NB4 (cell line): Measurements from ENCODE around the gene ARHGEF17.

Experiments
- DNase-seq: peaks from one replicate; pipeline ENCODE4 v3.0.0; 2010; ENCODE audit warnings: low read depth
- H3K4me3 ChIP-seq: one replicate; pipeline ENCODE4 v1.5.1; 2011; ENCODE audit warnings: mild to moderate bottlenecking, low read depth, low read length, moderate library complexity
- MYC ChIP-seq: IDR thresholded peaks from 2 replicates; pipeline ENCODE4 v1.6.1; 2011; ENCODE audit warnings: low read depth, low read length
- POLR2A ChIP-seq: IDR thresholded peaks from 2 replicates; pipeline ENCODE4 v1.6.1; 2011; ENCODE audit warnings: mild to moderate bottlenecking; ENCODE audit not compliant: insufficient read length; ENCODE audit errors: extremely low read depth
- TF ChIP-seq, protein P1 (sequence below): IDR thresholded peaks from 2 replicates; pipeline ENCODE4 v1.6.1; 2011; ENCODE audit warnings: low read depth, low read length
- TF ChIP-seq, protein P2 (sequence below): IDR thresholded peaks from one replicate; pipeline ENCODE4 v1.5.1; 2012; ENCODE audit warnings: low read depth, low read length

The ARHGEF17 gene

DNA sequence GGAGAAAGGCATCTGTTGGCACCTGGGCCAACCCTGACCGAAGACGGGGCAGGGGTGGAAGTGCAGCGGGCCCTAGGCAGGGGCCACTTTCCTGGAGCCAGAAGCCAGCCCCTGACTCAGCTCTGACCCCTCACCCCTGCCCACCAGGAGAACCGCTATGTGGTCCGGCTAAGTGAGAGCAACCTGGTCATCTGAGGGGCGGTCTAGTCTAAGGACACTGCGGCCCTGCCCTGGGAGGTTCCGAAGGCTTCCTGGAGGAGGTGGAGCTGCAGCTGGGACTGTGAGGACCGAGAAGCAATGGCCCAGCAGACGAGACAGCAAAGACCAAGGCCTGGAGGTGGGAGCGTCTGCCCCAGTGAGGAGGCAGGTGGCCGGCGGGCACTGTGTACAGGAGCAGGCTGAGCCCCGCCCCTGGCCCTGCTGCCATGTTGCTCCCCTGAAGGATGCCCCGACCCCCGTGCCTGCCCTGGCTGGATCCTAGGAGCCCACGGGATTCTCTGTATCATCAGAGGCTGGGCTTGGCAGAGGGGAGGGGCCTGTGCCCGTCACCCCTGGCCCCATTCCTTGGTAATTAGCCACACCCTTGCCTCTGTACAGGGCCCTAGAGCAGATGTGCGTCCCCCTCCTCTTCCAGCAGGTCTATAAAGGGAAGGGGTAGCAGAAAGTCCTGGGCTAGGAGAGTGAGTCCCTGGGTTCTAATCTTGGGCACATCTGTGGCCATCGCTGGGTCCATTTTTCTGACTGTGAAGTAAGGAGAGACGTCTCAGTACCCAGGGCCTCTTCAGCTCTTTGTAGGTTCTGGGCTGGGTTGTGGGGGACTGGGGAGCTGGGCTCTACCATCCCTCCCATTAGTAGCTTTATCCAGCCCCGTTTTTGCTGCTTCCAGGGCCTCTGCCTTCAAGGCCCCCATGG lies 87.5 kb downstream of the ARHGEF17 start:
- DNase-seq: no peak
- H3K4me3 ChIP-seq: no peak overlapping the region
- TF ChIP-seq, protein P1, sequence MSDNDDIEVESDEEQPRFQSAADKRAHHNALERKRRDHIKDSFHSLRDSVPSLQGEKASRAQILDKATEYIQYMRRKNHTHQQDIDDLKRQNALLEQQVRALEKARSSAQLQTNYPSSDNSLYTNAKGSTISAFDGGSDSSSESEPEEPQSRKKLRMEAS: no peak
- TF ChIP-seq MYC (no peak), POLR2A (no peak)
- TF ChIP-seq, protein P2, sequence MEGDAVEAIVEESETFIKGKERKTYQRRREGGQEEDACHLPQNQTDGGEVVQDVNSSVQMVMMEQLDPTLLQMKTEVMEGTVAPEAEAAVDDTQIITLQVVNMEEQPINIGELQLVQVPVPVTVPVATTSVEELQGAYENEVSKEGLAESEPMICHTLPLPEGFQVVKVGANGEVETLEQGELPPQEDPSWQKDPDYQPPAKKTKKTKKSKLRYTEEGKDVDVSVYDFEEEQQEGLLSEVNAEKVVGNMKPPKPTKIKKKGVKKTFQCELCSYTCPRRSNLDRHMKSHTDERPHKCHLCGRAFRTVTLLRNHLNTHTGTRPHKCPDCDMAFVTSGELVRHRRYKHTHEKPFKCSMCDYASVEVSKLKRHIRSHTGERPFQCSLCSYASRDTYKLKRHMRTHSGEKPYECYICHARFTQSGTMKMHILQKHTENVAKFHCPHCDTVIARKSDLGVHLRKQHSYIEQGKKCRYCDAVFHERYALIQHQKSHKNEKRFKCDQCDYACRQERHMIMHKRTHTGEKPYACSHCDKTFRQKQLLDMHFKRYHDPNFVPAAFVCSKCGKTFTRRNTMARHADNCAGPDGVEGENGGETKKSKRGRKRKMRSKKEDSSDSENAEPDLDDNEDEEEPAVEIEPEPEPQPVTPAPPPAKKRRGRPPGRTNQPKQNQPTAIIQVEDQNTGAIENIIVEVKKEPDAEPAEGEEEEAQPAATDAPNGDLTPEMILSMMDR: no peak

DNA sequence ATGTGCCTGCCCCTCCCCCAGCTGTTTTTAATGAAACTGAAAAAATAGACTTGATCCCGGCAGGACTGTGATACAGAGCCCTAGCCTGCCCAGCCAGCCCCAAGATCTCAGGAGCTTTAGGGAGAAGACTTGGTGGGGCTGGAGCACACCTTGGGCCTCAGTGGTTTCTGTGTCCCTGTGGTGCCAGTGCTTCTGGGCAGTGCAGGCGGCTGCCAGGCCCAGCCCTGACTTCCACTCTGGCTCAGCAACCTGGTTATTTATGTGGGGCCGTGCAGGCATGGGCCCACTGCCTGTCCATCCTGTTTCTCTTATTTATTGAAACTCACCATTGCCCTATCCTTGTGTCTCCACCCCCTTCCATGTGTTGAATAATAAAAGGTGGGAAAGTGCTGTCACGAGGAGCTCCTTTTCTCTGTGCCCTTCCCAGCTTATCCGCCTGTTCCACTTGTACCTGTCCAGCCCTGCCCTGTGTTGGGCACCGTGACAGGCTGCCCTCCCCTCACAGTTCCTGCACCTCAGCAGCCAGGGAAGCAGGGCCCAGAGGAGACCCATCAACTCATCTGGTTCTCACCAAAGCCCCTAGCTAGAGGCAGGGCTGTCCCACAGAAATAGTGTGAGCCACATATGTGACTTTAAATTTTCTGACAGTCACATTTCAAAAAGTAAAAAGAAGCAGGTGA lies 88.3 kb downstream of the ARHGEF17 start:
- H3K4me3 ChIP-seq: no peak overlapping the region
- no peak for DNase-seq
- TF ChIP-seq MYC: no peak

DNA sequence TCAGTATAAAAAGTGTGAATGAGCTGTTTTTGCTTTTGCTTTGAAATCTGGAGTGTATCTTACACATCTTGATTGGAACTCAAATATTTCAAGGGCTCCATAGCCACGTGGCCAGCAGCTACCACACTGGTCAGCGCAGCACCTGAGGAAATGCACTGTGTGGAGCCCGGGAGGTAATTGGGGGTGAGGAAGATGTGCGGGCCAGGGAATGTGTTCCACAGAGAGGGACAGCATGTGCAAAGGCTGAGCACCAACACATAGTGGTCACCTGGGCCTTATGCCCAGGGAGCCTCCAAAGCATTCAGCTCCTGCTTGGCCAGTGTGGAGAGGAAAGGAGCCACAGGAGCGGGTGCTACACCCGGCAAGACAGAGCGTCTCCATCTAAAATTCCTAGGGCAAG lies 88.9 kb downstream of the ARHGEF17 start:
- TF ChIP-seq MYC (no peak), POLR2A (no peak)
- TF ChIP-seq, protein P2: no peak
- TF ChIP-seq, protein P1: no peak
- no peak for DNase-seq

DNA sequence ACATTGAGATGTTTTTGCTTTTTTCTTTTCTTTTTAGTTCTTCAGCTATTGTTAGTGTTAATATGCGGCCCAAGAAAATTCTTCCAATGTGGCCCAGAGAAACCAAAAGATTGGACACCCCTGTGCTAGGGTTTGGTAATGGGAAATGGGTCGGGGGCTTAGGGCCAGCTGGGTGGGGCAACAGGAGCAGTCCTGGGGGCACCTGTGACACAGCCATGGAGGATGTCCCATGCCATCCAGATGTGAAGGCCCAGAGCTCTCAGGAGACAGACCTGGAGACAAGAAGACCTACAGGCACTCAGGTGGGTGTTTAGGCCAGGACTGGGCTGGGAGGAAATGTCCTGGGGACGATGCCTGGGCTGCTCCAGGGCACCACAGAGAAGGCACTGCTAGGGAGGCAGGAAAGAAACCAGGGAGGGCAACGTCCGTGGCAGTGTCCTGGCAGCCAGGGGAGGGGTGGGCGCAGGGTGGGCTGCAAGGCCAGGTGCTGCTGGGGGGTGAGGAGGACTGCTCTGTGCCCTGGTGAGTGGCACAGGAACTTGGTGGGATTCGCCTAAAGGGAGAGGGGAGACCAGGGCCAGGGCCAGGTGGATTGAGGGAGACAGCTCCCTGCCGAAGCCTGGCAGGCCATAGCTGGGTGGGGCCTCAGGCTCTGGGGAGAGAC lies 89.5 kb downstream of the ARHGEF17 start:
- TF ChIP-seq, protein P2: no peak
- TF ChIP-seq MYC (no peak), POLR2A (no peak)
- TF ChIP-seq, protein P1: no peak
- H3K4me3 ChIP-seq: no peak overlapping the region
- no peak for DNase-seq

More for the DNA sequence above, 88.9 kb downstream of the ARHGEF17 start:
- H3K4me3 ChIP-seq: no peak overlapping the region

DNA sequence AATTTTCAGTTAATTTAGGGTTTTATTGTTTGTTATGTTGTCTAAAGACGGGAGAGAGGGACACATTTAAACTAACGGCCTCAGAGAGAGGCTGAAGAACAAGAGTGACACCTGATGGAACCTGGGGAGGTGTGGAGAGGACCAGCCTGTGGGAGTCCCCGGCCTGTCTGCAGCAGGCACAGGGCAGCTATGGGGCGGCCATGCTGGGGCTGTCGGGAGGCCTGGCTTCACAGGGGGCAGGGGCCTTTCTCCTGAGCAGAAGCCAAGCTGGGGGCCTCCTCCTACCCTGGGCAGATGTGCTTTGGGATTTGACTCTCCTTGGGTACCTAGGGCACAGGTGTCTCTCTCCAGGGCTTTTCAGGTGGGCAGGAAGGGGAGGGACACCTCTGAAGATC lies 90.1 kb downstream of the ARHGEF17 start:
- H3K4me3 ChIP-seq: no peak overlapping the region
- DNase-seq: no peak
- TF ChIP-seq, protein P2: no peak
- TF ChIP-seq POLR2A: no peak
- TF ChIP-seq, protein P1: no peak
- TF ChIP-seq MYC: no peak

DNA sequence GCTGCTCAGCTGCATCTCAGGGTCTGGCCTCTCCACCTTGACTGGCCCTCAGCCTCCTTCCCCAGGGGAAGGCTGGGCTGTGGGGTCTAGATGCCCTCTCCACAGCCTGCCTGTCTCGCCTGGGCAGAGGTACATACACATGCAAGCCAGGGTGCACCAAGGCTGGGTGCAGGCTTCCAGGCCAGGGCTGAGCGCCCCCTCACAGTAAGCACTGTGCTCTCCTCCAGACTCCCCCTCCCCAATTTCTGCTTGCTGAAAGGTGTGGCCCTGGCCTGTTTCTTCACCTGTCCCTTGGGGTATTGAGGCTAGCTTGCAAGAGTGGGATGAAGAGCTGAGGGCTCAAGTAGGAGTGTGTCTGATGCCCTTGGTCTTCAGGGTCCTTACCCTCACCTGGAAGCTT lies 90.6 kb downstream of the ARHGEF17 start:
- TF ChIP-seq, protein P1: no peak
- no peak for TF ChIP-seq MYC
- TF ChIP-seq POLR2A: no peak
- TF ChIP-seq, protein P2: no peak
- H3K4me3 ChIP-seq: no peak overlapping the region
- DNase-seq: no peak
